Activated CD4-positive, alpha-beta T cell treated with anti-CD3 and anti-CD28 coated beads, Interleukin-2, amount 50 U/mL, for 4 hours (primary cell): ENCODE results near the gene ILF2.
"Not testable (repeated sequence)": the region's sequence is repeated elsewhere in the genome, so short reads cannot be mapped to it uniquely, and the experiment has no call there.

Experiments
- DNase-seq, 2 experiments: peaks; one replicate each; pipeline ENCODE4 v3.0.0-alpha.2; 2020

ILF2 gene

GRCh38 chr1:153670859-153671627 lies at the start of gene ILF2:
Gene ILF2 (minus strand): TSS chr1:153670993. CDS start chr1:153670922, 71 bp downstream.
- DNase-seq, result peak; percentile 97 to 98

DNA sequence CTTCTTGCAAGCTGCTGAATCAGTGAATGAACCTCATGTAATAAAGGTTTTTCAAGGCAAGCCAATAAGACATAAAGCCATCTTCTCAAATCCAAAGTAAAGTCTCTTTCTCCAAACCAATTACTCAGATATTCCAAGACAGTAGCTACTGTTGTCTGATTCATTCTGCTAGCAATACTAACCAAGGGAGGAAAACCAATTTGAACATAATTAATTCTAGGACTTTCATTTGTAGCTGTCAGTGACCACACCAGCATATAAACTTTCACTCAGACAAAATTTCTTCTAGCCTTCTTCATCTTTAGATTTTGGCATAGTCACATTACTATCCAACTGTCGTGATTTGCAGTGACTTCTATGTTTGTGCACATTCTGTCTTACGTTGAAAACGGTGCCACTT lies 46.5 kb upstream of the ILF2 start:
- no peak for DNase-seq

- DNase-seq, result not testable (repeated sequence)
These were observed 45.4 kb upstream of the ILF2 start for GRCh38 chr1:153716211-153716610.

DNA sequence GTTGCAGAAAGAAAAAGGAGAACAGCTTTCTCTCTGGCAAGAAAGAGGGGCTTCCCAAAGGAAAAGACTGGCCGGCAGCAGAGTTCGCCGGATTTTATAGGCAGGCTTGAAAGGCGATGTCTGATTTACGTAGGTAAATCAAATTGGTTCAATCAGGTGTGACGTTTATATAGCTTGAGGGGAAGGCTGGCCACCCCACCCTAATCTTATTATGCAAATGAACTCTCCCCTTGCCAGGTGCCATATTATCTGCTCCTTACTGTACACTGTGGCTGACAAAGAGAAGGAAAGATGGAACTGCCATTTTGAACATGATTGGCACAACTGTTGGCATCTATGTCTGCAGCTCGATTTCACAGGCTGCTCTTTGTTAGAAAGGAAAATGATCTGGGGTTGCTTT lies 40.2 kb upstream of the ILF2 start:
- DNase-seq, result no peak

GRCh38 chr1:153705484-153705883 lies 34.7 kb upstream of the ILF2 start:
- no peak for DNase-seq

DNA sequence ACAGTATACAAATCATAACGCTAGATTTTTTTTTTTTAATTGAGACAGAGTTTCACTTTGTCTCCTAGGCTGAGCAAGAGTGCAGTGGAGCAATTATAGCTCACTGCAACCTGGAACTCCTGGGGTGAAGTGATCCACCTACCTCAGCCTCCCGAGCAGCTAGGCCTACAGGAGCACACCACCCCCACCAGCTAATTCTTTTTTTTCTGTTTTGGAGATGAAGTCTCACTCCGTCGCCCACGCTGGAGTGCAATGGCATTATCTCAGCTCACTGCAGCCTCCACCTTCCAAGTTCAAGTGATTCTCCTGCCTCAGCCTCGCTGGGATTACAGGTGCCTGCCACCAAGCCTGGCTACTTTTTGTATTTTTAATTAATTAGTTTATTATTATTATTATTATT lies 29.0 kb upstream of the ILF2 start:
- no peak for DNase-seq

DNA sequence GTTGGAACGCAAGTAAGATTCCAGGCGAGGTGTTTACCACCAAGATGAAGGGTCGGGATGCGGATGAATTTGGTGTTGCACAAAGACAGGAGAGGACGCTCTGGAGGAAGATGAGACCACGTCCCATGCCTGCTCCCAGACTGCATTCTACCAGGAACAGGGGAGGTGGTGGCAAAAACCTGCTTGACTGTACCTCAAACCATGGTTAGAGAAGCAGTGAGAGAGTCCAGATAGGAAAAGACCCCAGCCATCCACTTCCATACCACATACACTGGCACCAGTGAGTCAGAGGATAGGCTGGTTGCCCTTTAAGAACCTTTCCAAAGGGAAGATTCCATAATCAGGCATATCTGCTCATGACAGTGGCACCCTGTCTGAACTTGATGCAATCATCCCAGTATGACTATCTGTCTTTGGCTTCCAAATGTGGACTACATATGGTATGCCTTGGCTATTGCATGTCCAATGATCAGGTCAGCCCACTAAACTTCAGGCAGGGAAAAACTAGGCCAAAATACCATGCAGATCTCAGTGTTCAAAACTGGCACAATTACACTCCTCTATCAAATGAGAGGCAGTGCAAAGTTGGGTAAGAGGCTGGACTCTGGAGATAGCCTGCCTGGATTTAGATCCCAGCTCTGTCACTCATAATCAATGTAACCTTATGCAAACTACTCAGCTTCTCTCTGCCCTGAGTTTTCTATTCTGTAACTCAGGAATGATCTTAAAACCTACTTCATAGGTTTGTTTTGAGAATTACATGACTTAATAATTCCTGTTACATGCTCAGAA lies 28.3 kb upstream of the ILF2 start:
- no peak for DNase-seq

DNA sequence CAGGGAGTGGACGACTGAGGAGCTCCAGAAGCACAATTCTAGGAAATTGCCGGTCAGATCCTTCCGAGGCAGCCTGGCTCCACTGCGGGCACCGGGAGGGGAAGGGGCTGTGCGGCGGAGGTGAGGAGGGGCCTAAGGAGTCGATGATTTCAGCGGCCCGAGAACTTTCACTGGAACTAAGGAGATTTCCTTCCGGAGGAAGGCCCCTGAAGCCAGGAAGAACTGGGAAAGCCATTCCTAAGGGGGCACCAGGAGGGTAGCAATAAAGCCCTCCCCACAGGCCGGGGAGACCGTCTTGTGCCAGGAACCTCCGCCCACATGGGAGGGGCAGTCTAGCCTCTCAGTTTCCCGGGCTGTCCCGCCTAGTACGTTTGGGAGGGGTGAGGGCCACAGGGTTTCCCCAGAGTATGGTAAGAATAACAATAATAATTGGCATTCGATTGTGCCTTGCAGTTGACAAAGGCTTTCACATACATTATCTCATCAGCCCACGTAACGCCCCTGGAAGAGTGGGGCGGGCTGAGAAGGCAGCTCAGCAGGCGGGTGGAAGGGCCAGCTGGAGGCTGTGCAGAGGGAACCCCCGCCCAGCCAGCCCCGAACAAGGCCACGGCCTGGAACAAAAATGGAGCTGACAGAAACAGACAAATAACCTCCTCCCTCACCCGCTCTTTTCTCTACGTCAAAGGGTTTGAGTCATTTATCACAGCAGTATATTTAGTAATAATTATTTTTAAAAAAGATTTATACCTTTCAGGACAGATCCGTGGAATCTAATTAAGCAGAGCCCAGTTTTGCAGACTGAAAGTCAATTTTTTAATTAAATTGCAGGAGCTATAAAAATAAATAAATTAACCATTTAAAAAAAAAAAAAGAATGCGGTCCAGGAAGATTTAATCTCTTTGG lies 27.5 kb upstream of the ILF2 start:
- no peak for DNase-seq

- no peak for DNase-seq
These were observed 26.6 kb upstream of the ILF2 start for GRCh38 chr1:153697191-153698019.

GRCh38 chr1:153696741-153697140 lies 25.9 kb upstream of the ILF2 start:
- DNase-seq, result no peak

DNA sequence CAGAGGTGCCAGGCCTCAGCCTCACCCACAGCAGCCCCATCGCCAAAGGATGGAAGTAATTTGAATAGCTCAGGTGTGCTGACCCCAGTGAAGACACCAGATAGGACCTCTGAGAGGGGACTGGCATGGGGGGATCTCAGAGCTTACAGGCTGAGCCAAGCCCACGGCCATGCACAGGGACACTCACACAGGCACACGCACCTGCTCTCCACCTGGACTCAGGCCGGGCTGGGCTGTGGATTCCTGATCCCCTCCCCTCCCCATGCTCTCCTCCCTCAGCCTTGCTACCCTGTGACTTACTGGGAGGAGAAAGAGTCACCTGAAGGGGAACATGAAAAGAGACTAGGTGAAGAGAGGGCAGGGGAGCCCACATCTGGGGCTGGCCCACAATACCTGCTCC lies 22.7 kb upstream of the ILF2 start:
- no peak for DNase-seq

- DNase-seq, result no peak
These were observed 18.0 kb upstream of the ILF2 start for GRCh38 chr1:153688736-153689328.

DNA sequence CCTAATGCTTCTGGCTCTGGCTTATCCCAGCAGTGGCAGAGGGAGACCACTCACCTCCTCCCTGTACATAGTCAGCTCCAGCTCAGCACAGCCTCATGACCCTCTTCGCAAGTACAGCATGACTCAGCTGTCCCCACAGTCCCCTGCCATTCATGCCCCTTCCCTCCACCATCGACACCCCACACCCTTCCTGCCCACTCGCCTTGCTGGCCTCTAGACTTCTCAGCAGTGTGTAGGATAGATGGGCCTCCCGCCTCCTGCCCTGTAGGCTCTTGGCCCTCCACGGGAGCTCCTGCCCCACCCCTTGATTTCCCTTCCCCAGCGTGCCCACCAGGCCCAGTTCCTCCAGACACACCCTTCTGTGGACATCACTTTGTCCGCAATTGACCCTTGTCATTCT lies 17.5 kb upstream of the ILF2 start:
- no peak for DNase-seq

- no peak for DNase-seq
These were observed 16.7 kb upstream of the ILF2 start for GRCh38 chr1:153687346-153688125.

DNA sequence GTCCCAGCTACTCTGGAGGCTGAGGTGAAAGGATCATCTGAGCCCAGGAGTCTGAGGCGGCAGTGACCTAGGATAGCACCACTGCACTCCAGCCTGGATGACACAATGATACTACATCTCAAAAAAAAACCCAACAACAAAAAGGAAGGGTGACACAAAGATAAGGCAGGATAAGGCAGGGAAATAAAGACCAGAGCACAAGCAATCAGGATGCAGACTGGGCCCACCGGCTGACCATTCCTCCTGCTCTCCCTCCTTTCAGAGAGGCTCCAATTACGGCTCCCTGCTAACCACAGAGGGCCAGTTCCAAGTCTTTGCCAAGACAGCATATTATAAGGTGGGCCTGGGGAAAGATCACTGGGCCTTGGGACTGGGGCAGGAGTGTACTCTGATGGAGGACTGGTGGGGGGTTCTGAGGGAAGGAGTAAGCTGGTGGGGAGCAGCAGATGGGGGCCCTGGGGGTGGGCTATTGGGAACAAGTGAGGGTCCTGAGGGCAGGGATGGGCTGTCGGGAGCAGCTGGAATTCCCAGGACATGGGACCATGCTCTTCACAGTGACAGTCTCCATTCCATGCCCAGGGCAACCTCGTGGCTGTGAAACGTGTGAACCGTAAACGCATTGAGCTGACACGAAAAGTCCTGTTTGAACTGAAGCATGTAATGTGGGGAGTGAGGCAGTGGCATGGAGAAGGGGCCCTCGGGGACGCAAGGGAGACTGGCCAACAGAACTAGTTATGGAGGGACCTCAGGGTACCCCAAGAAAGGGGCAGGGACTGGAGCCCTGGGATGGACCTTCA lies 14.9 kb upstream of the ILF2 start:
- DNase-seq, result no peak

GRCh38 chr1:153684892-153685291 lies 14.1 kb upstream of the ILF2 start:
- no peak for DNase-seq

DNA sequence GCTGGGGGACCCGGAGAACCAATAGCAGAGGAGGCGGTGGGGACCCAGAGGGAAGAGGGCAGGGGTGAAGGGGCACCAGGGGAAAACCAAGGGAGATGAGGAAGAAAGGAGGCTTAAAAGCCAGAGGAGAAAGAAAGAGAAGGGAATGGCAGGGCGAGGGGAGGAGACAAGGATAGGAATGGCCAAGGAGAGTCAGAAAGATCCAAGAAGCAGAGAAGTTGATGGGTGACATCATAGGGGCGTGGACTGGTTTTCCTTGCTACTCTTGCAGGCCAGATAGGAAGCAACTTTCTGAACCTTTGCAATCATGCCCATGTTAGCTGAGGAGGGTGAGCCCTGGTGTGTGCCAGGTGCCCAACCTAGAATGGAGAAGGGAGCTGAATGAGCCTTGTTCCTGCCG lies 13.1 kb upstream of the ILF2 start:
- no peak for DNase-seq

GRCh38 chr1:153682730-153683129 lies 11.9 kb upstream of the ILF2 start:
- no peak for DNase-seq

GRCh38 chr1:153680120-153680403 lies 9.3 kb upstream of the ILF2 start:
- DNase-seq, result no peak

- no peak for DNase-seq
These were observed 8.7 kb upstream of the ILF2 start for GRCh38 chr1:153679337-153680119.
